Breast epithelium (tissue), 3 donors: Measurements from ENCODE around the gene MYO1E.

Source experiments
- CTCF ChIP-seq, 3 donors: fragments of 450-650 bp; IDR thresholded peaks; one replicate each; pipeline ENCODE4 v1.5.1; 2016 to 2017; ENCODE audit warnings: antibody characterized with exemption in 3 of 3, mild to moderate bottlenecking in 3 of 3, moderate library complexity in 3 of 3
- POLR2AphosphoS5 ChIP-seq, 3 donors: sonication (generic); formaldehyde crosslinking; IDR thresholded peaks; one replicate each; pipeline ENCODE4 v1.6.1; 2017; ENCODE audit warnings: antibody characterized with exemption in 3 of 3

- TF ChIP-seq CTCF (IDR thresholded peaks at IDR 0.05) (no peak), POLR2AphosphoS5 (IDR thresholded peaks at IDR 0.05) (peak in 1 of 3 donors; percentile 33)
Observed at GRCh38 chr15:59349680-59350420, 22.8 kb downstream of the MYO1E start.
